Measurements from ENCODE around the gene KAT8. TPM values are rescaled to one million over a fixed set of nuclear protein-coding genes. Genes with fewer than 3 reads are reported as not detected.
A peak's percentile ranks its signal among the peaks of the same experiment; 100 is the strongest.

The KAT8 gene
- total and polyA plus RNA-seq, 2 experiments from 2014 or later: 33.9 to 44.2 TPM

- no peaks in the 10 kb centered on the region for H3K9me3 ChIP-seq (ENCODE audit: low read depth)
- H3K79me2 ChIP-seq: peaks cover 53% of the 10 kb centered on the region
- no peaks in the 10 kb centered on the region for H4K20me1 ChIP-seq (ENCODE audit: insufficient read depth, poor library complexity, severe bottlenecking)
- H3K4me1 ChIP-seq (ENCODE audit: insufficient read depth): peaks cover 10% of the 10 kb centered on the region
- 83% methylated on average over 16 of the region's 16 CpGs for WGBS (ENCODE audit: low lambda C conversion rate, missing lambda C conversion rate)
- no peak overlapping the region for H3K4me3 ChIP-seq
- H3K36me3 ChIP-seq (replicated peaks; ENCODE audit: insufficient read depth, low read depth): no peaks in the 10 kb centered on the region
- H2AFZ ChIP-seq: no peak overlapping the region
- TF ChIP-seq CTCF (IDR thresholded peaks at IDR 0.05; ENCODE audit: poor library complexity) (no peak), EZH2 (IDR thresholded peaks at IDR 0.05; ENCODE audit: borderline replicate concordance) (no peak), EZH2phosphoT487 (IDR thresholded peaks at IDR 0.05; ENCODE audit: low read depth, severe bottlenecking, unreplicated experiment) (no peak)
- H3K27me3 ChIP-seq: no peaks in the 10 kb centered on the region
- H3K4me2 ChIP-seq: no peak overlapping the region
- no peak overlapping the region for H3K27ac ChIP-seq
- DNase-seq (ENCODE audit: low spot score): peak; percentile 5
- no peaks in the 10 kb centered on the region for H3K9me2 ChIP-seq (replicated peaks; ENCODE audit: insufficient read depth)
Observed at GRCh38 chr16:31076319-31076718, 41.1 kb upstream of the KAT8 start.

GRCh38 chr16:31077024-31077423 lies 40.4 kb upstream of the KAT8 start:
- WGBS (ENCODE audit: low lambda C conversion rate, missing lambda C conversion rate): 98% methylated on average over 13 of the region's 13 CpGs
- peaks cover 7% of the 10 kb centered on the region for H3K4me1 ChIP-seq (ENCODE audit: insufficient read depth)
- H3K4me2 ChIP-seq: no peak overlapping the region
- no peaks in the 10 kb centered on the region for H3K9me3 ChIP-seq (ENCODE audit: low read depth)
- H3K9me2 ChIP-seq (replicated peaks; ENCODE audit: insufficient read depth): no peaks in the 10 kb centered on the region
- DNase-seq (ENCODE audit: low spot score): no peak
- H3K36me3 ChIP-seq (replicated peaks; ENCODE audit: insufficient read depth, low read depth): no peaks in the 10 kb centered on the region
- no peaks in the 10 kb centered on the region for H3K27me3 ChIP-seq
- H3K4me3 ChIP-seq: no peak overlapping the region
- no peaks in the 10 kb centered on the region for H4K20me1 ChIP-seq (ENCODE audit: insufficient read depth, poor library complexity, severe bottlenecking)
- no peak overlapping the region for H2AFZ ChIP-seq
- H3K79me2 ChIP-seq: peaks cover 46% of the 10 kb centered on the region
- no peak overlapping the region for H3K27ac ChIP-seq
- TF ChIP-seq CTCF (IDR thresholded peaks at IDR 0.05; ENCODE audit: poor library complexity) (no peak), EZH2phosphoT487 (IDR thresholded peaks at IDR 0.05; ENCODE audit: low read depth, severe bottlenecking, unreplicated experiment) (no peak), EZH2 (IDR thresholded peaks at IDR 0.05; ENCODE audit: borderline replicate concordance) (no peak)

- H3K27ac ChIP-seq: no peak overlapping the region
- H3K36me3 ChIP-seq (replicated peaks; ENCODE audit: insufficient read depth, low read depth): no peaks in the 10 kb centered on the region
- no peaks in the 10 kb centered on the region for H3K9me3 ChIP-seq (ENCODE audit: low read depth)
- H2AFZ ChIP-seq: no peak overlapping the region
- H3K27me3 ChIP-seq: no peaks in the 10 kb centered on the region
- H4K20me1 ChIP-seq (ENCODE audit: insufficient read depth, poor library complexity, severe bottlenecking): no peaks in the 10 kb centered on the region
- H3K4me1 ChIP-seq (ENCODE audit: insufficient read depth): peaks cover 6% of the 10 kb centered on the region
- TF ChIP-seq EZH2phosphoT487 (IDR thresholded peaks at IDR 0.05; ENCODE audit: low read depth, severe bottlenecking, unreplicated experiment) (no peak), EZH2 (IDR thresholded peaks at IDR 0.05; ENCODE audit: borderline replicate concordance) (no peak), CTCF (IDR thresholded peaks at IDR 0.05; ENCODE audit: poor library complexity) (no peak)
- no peaks in the 10 kb centered on the region for H3K9me2 ChIP-seq (replicated peaks; ENCODE audit: insufficient read depth)
- 97% methylated on average over 30 of the region's 30 CpGs for WGBS (ENCODE audit: low lambda C conversion rate, missing lambda C conversion rate)
- no peak overlapping the region for H3K4me2 ChIP-seq
- no peak for DNase-seq (ENCODE audit: low spot score)
- H3K4me3 ChIP-seq: no peak overlapping the region
- peaks cover 38% of the 10 kb centered on the region for H3K79me2 ChIP-seq
Observed at GRCh38 chr16:31077592-31078396, 39.7 kb upstream of the KAT8 start.

Measured in hepatocyte (in vitro differentiated cells).